NCI-H69 (cell line): ENCODE measurements around the gene ANKRD40.
"Not testable (repeated sequence)": the region's sequence is repeated elsewhere in the genome, so short reads cannot be mapped to it uniquely, and the experiment has no call there.

Source experiments
- DNase-seq: peaks from one replicate; lab custom pipeline; 2025; lab: John Stamatoyannopoulos, UW

The ANKRD40 gene

GRCh38 chr17:50710650-50711049 lies 2.9 kb upstream of the ANKRD40 start:
- no peak for DNase-seq

- no peak for DNase-seq
Measured at GRCh38 chr17:50710025-50710424, 2.3 kb upstream of the ANKRD40 start.

- not testable (repeated sequence) for DNase-seq
Measured at GRCh38 chr17:50709053-50709452, 1.3 kb upstream of the ANKRD40 start.

- DNase-seq: peak; percentile 72
Measured at GRCh38 chr17:50708050-50709000, 611 bp upstream of the ANKRD40 start.

- DNase-seq: no peak
Measured at GRCh38 chr17:50703162-50703561, 4.6 kb downstream of the ANKRD40 start.

- no peak for DNase-seq
Measured at GRCh38 chr17:50699410-50699809, 8.3 kb downstream of the ANKRD40 start.

GRCh38 chr17:50697663-50698272 lies 9.9 kb downstream of the ANKRD40 start:
- no peak for DNase-seq

- DNase-seq: no peak
Measured at GRCh38 chr17:50697062-50697461, 10.7 kb downstream of the ANKRD40 start.

- DNase-seq: no peak
Measured at GRCh38 chr17:50696365-50696879, 11.3 kb downstream of the ANKRD40 start.

- DNase-seq: peak; percentile 28
Measured at GRCh38 chr17:50693036-50693682, 14.6 kb downstream of the ANKRD40 start.

- no peak for DNase-seq
Measured at GRCh38 chr17:50692448-50693035, 15.2 kb downstream of the ANKRD40 start.

GRCh38 chr17:50691550-50692447 lies 15.9 kb downstream of the ANKRD40 start:
- peak; percentile 32 for DNase-seq

- no peak for DNase-seq
Measured at GRCh38 chr17:50690887-50691549, 16.7 kb downstream of the ANKRD40 start.

- peak; percentile 62 for DNase-seq
Measured at GRCh38 chr17:50689956-50690886, 17.5 kb downstream of the ANKRD40 start.

GRCh38 chr17:50689251-50689650 lies 18.5 kb downstream of the ANKRD40 start:
- DNase-seq: no peak

GRCh38 chr17:50688245-50688644 lies 19.5 kb downstream of the ANKRD40 start:
- peak; percentile 41 for DNase-seq

GRCh38 chr17:50687200-50688066 lies 20.3 kb downstream of the ANKRD40 start:
- peak; percentile 82 for DNase-seq

GRCh38 chr17:50686494-50687199 lies 21.1 kb downstream of the ANKRD40 start:
- DNase-seq: peak; percentile 46
